DOHH2 (cell line): ENCODE data around the gene LRPAP1.

Source experiments
- H3F3A ChIP-seq: fragments of 200-600 bp; sonication (generic), shearing (Covaris generic); 2 replicates; pipeline ENCODE4 v1.6.0; 2016; ENCODE audit warnings: antibody characterized with exemption, mild to moderate bottlenecking; ENCODE audit not compliant: control insufficient read depth, insufficient read depth
- H3K27ac ChIP-seq: fragments of 200-600 bp; sonication (generic); 2 replicates; pipeline ENCODE4 v1.5.1; 2014; ENCODE audit warnings: low read depth, mild to moderate bottlenecking, low read length, moderate library complexity
- H3K27me3 ChIP-seq: fragments of 200-600 bp; sonication (generic); 2 replicates; pipeline ENCODE4 v1.6.1; 2014; ENCODE audit warnings: mild to moderate bottlenecking, low read length, mixed read lengths; ENCODE audit not compliant: control insufficient read depth
- H3K36me3 ChIP-seq: fragments of 200-600 bp; sonication (generic); 2 replicates; pipeline ENCODE4 v1.6.1; 2014; ENCODE audit warnings: mild to moderate bottlenecking, low read length, moderate library complexity, mixed read lengths; ENCODE audit not compliant: control insufficient read depth
- H3K4me1 ChIP-seq: fragments of 200-600 bp; sonication (generic); 2 replicates; pipeline ENCODE4 v1.6.1; 2014; ENCODE audit warnings: mild to moderate bottlenecking, low read length, mixed read lengths; ENCODE audit not compliant: control insufficient read depth
- H3K4me2 ChIP-seq: fragments of 200-600 bp; sonication (generic); 2 replicates; pipeline ENCODE4 v1.6.0; 2014; ENCODE audit warnings: mild to moderate bottlenecking, low read length, moderate library complexity
- H3K4me3 ChIP-seq: fragments of 200-600 bp; sonication (generic); 2 replicates; pipeline ENCODE4 v1.5.1; 2014; ENCODE audit warnings: mild to moderate bottlenecking, low read length, mixed read lengths
- H3K79me2 ChIP-seq: fragments of 200-600 bp; sonication (generic); 2 replicates; pipeline ENCODE4 v1.6.1; 2014; ENCODE audit warnings: mild to moderate bottlenecking, low read length, mixed read lengths; ENCODE audit not compliant: control insufficient read depth
- H3K9me2 ChIP-seq: fragments of 200-600 bp; sonication (generic); replicated peaks from 2 replicates; pipeline ENCODE4 v1.6.1; 2014; ENCODE audit warnings: mild to moderate bottlenecking, low read length, mixed read lengths; ENCODE audit not compliant: control insufficient read depth
- H3K9me3 ChIP-seq: fragments of 200-600 bp; sonication (generic); 2 replicates; pipeline ENCODE4 v1.6.1; 2014; ENCODE audit warnings: antibody characterized with exemption, low read length, mixed read lengths; ENCODE audit not compliant: control insufficient read depth, insufficient read depth
- H4K20me1 ChIP-seq: fragments of 200-600 bp; sonication (generic); 2 replicates; pipeline ENCODE4 v1.6.0; 2014; ENCODE audit warnings: low read depth, mild to moderate bottlenecking, antibody characterized with exemption, low read length, moderate library complexity; ENCODE audit not compliant: control insufficient read depth, insufficient read depth
- EZH2phosphoT487 ChIP-seq: fragments of 200-600 bp; sonication (generic); IDR thresholded peaks from 2 replicates; pipeline ENCODE4 v1.6.1; 2017; ENCODE audit warnings: borderline replicate concordance, mild to moderate bottlenecking, antibody characterized with exemption, low read length, moderate library complexity, mixed read lengths
- TF ChIP-seq, protein P1 (sequence below): fragments of 200-600 bp; sonication (generic); IDR thresholded peaks from one replicate; pipeline ENCODE4 v1.5.1; 2014; ENCODE audit warnings: antibody characterized with exemption, mild to moderate bottlenecking, low read depth, low read length; ENCODE audit not compliant: poor library complexity, severe bottlenecking

The LRPAP1 gene

DNA sequence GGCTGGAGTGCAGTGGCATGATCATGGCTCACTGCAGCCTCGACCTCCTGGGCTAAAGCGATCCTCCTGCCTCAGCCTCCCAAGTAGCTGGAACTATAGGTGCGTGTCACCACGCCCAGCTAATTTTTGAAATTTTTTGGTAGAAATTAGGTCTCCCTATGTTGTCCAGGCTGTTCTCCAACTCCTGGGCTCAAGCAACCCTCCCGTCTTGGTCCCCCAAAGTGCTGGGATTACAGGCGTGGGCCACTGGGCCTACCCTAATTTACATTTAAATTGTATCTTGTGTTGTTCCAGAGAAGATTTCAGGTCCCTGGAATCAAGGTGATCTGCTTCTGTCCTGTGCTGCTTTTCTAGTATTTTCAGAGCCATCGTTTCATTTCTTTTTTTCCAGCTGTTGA, 1.2 kb upstream of the LRPAP1 start:
- H3K27ac ChIP-seq = no peak overlapping the region
- H3K4me1 ChIP-seq = peaks cover 28% of the 10 kb centered on the region
- H3K9me2 ChIP-seq = no peaks in the 10 kb centered on the region
- H3K9me3 ChIP-seq = no peaks in the 10 kb centered on the region
- H4K20me1 ChIP-seq = peaks cover 12% of the 10 kb centered on the region; the same call in 1 of the 2 replicates
- H3K79me2 ChIP-seq = peaks cover 36% of the 10 kb centered on the region
- H3K27me3 ChIP-seq = no peaks in the 10 kb centered on the region
- no peak overlapping the region for H3K4me2 ChIP-seq
- TF ChIP-seq, protein P1, sequence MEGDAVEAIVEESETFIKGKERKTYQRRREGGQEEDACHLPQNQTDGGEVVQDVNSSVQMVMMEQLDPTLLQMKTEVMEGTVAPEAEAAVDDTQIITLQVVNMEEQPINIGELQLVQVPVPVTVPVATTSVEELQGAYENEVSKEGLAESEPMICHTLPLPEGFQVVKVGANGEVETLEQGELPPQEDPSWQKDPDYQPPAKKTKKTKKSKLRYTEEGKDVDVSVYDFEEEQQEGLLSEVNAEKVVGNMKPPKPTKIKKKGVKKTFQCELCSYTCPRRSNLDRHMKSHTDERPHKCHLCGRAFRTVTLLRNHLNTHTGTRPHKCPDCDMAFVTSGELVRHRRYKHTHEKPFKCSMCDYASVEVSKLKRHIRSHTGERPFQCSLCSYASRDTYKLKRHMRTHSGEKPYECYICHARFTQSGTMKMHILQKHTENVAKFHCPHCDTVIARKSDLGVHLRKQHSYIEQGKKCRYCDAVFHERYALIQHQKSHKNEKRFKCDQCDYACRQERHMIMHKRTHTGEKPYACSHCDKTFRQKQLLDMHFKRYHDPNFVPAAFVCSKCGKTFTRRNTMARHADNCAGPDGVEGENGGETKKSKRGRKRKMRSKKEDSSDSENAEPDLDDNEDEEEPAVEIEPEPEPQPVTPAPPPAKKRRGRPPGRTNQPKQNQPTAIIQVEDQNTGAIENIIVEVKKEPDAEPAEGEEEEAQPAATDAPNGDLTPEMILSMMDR = no peak
- no peak for TF ChIP-seq EZH2phosphoT487
- H3K4me3 ChIP-seq = no peak overlapping the region
- peaks cover 15% of the 10 kb centered on the region for H3K36me3 ChIP-seq
- no peaks in the 10 kb centered on the region for H3F3A ChIP-seq

DNA sequence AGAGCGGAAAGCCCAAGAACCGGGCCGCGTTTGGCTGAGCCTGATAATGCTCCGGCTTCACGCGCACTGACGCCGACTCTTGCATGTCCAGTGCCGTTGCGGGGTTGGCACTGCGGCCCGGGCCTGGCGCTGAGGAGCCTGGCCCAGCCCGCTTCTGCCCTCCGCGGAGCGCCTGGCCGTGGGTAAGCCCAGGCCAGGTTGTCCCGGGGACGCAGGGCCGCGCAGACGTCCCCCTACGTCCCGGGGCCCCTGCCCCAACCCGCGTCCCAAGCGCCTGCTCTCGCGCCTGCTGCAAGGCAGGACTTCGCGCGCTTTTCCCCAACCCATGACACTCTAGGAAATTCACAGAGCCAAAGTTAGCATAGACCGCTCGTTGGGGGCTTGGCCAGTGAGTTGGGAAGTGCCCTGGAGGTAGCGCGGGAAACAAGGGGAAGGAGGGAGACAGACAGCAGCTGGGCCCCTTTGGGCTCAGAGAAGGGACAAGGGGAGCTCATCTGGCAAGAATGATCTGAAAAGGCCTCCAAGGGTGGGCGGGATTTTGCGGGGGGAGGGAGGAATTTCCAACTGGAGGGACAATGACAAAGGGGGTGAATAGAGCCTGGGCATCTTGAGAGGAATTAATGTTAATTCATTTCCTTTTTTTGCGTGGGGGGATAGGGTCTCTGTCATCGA, 665 bp upstream of the LRPAP1 start:
- Histone ChIP-seq H3K27me3 (no peaks in the 10 kb centered on the region), H3F3A (no peaks in the 10 kb centered on the region), H3K27ac (no peak overlapping the region), H3K4me1 (peaks cover 32% of the 10 kb centered on the region), H3K4me3 (peak overlapping the region; percentile 85), H3K79me2 (peaks cover 41% of the 10 kb centered on the region), H3K4me2 (peak overlapping the region; percentile 69), H3K36me3 (peaks cover 20% of the 10 kb centered on the region), H3K9me2 (no peaks in the 10 kb centered on the region), H4K20me1 (peaks cover 13% of the 10 kb centered on the region; the same call in 1 of the 2 replicates), H3K9me3 (no peaks in the 10 kb centered on the region)
- TF ChIP-seq, protein P1 = no peak
- TF ChIP-seq EZH2phosphoT487 = no peak

DNA sequence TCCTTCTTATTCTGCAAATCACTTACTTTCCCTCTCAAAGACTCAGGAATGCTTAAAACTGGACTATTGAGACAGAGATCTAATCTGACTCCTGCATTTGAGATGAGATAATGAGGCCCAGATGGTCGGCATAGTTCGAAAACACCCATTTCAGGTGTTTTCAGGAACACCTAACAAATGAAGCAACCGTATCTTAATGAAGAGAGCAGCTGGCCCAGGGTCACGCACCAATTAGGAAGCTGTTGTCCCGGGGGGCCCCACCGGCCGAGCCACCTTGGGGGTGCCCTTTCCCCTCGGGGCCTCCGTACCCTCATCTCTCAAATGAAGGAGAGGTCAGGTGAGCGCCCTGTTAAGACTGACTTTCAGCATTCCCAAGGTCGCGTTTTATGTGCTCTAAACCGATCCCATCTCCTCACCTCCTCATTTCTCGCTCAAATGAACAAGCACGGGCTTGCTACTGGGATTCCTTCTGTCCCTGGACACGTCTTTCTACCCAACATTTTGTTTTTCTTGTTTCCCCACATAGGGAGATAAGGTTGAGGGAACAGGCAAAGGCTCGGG, 824 bp downstream of the LRPAP1 start:
- no peaks in the 10 kb centered on the region for H3K9me2 ChIP-seq

More for the DNA sequence above, 824 bp downstream of the LRPAP1 start:
- no peaks in the 10 kb centered on the region for H3K27me3 ChIP-seq
- H3K27ac ChIP-seq = no peak overlapping the region; the same call in 1 of the 2 replicates
- peaks cover 54% of the 10 kb centered on the region for H3K79me2 ChIP-seq
- peaks cover 33% of the 10 kb centered on the region for H3K4me1 ChIP-seq
- no peaks in the 10 kb centered on the region for H3K9me3 ChIP-seq
- TF ChIP-seq, protein P1 = no peak
- no peak for TF ChIP-seq EZH2phosphoT487
- peaks cover 24% of the 10 kb centered on the region for H3K36me3 ChIP-seq
- peaks cover 13% of the 10 kb centered on the region; the same call in 1 of the 2 replicates for H4K20me1 ChIP-seq
- H3K4me2 ChIP-seq = peak overlapping the region; percentile 69
- H3K4me3 ChIP-seq = peak overlapping the region; percentile 85
- no peaks in the 10 kb centered on the region for H3F3A ChIP-seq
